Trophoblast cell (in vitro differentiated cells and primary cell): ENCODE measurements around the gene MCU.

Source experiments
- DNase-seq, 2 donors: peaks; one replicate each; pipeline ENCODE4 v3.0.0-alpha.2; 2016
- H2AFZ ChIP-seq: 2 replicates; pipeline ENCODE4 v1.6.1; 2013; ENCODE audit warnings: low read length, moderate library complexity, mild to moderate bottlenecking; ENCODE audit not compliant: insufficient read depth, poor library complexity
- H2AK5ac ChIP-seq: 2 replicates; pipeline ENCODE4 v1.6.1; 2013; ENCODE audit warnings: mild to moderate bottlenecking, low read length
- H2BK120ac ChIP-seq: 2 replicates; pipeline ENCODE4 v1.6.1; 2013; ENCODE audit warnings: low read length, mild to moderate bottlenecking, moderate library complexity; ENCODE audit not compliant: insufficient read depth, poor library complexity
- H2BK12ac ChIP-seq: 2 replicates; pipeline ENCODE4 v1.6.1; 2013; ENCODE audit warnings: mild to moderate bottlenecking, low read length, moderate library complexity
- H2BK5ac ChIP-seq: 2 replicates; pipeline ENCODE4 v1.6.1; 2013; ENCODE audit warnings: low read length, low read depth, moderate library complexity, mild to moderate bottlenecking; ENCODE audit not compliant: poor library complexity
- H3K14ac ChIP-seq: 2 replicates; pipeline ENCODE4 v1.6.1; 2013; ENCODE audit warnings: mild to moderate bottlenecking, low read length
- H3K18ac ChIP-seq: 2 replicates; pipeline ENCODE4 v1.6.1; 2013; ENCODE audit warnings: mild to moderate bottlenecking, low read length
- H3K23ac ChIP-seq: 2 replicates; pipeline ENCODE4 v1.6.1; 2013; ENCODE audit warnings: low read length
- H3K27ac ChIP-seq: 2 replicates; pipeline ENCODE4 v1.5.1; 2013; ENCODE audit warnings: low read depth, mild to moderate bottlenecking, inconsistent platforms, low read length, moderate library complexity
- H3K27me3 ChIP-seq: 2 replicates; pipeline ENCODE4 v1.6.1; 2013; ENCODE audit warnings: inconsistent platforms, mild to moderate bottlenecking, low read length, moderate library complexity; ENCODE audit not compliant: insufficient read depth
- H3K36me3 ChIP-seq, 2 experiments: 1 replicate in 1 of 2; 2 replicates in 1 of 2; pipeline ENCODE4 v1.6.1; 2013; ENCODE audit warnings: low read length in 2 of 2, mild to moderate bottlenecking in 2 of 2, moderate library complexity in 1 of 2; ENCODE audit not compliant: insufficient read depth in 2 of 2, control insufficient read depth in 1 of 2
- H3K4ac ChIP-seq: 2 replicates; pipeline ENCODE4 v1.6.1; 2013; ENCODE audit warnings: low read depth, mild to moderate bottlenecking, low read length, moderate library complexity
- H3K4me1 ChIP-seq, 2 experiments: 1 replicate in 1 of 2; 2 replicates in 1 of 2; pipeline ENCODE4 v1.6.1; 2013; ENCODE audit warnings: low read length in 2 of 2, mild to moderate bottlenecking in 2 of 2, moderate library complexity in 1 of 2; ENCODE audit not compliant: insufficient read depth in 2 of 2, control insufficient read depth in 1 of 2
- H3K4me2 ChIP-seq: 2 replicates; pipeline ENCODE4 v1.6.1; 2013; ENCODE audit warnings: inconsistent platforms, mild to moderate bottlenecking, low read length, moderate library complexity
- H3K4me3 ChIP-seq: 2 replicates; pipeline ENCODE4 v1.5.1; 2013; ENCODE audit warnings: mild to moderate bottlenecking, low read depth, low read length, inconsistent platforms
- H3K79me1 ChIP-seq: one replicate; pipeline ENCODE4 v1.6.1; 2013; ENCODE audit warnings: low read length
- H3K79me2 ChIP-seq: 2 replicates; pipeline ENCODE4 v1.6.1; 2013; ENCODE audit warnings: low read length, mild to moderate bottlenecking; ENCODE audit not compliant: control insufficient read depth, insufficient read depth, poor library complexity
- H3K9ac ChIP-seq: 2 replicates; pipeline ENCODE4 v1.6.1; 2013; ENCODE audit warnings: mild to moderate bottlenecking, low read length
- H3K9me3 ChIP-seq: 2 replicates; pipeline ENCODE4 v1.6.1; 2013; ENCODE audit warnings: low read depth, mild to moderate bottlenecking, control low read depth, inconsistent platforms, low read length; ENCODE audit not compliant: insufficient read depth
- H4K12ac ChIP-seq: 2 replicates; pipeline ENCODE4 v1.6.1; 2013; ENCODE audit warnings: low read depth, mild to moderate bottlenecking, low read length, moderate library complexity
- H4K8ac ChIP-seq: 2 replicates; pipeline ENCODE4 v1.6.1; 2013; ENCODE audit warnings: low read depth, mild to moderate bottlenecking, low read length, moderate library complexity
- H4K91ac ChIP-seq: one replicate; pipeline ENCODE4 v1.6.1; 2013; ENCODE audit warnings: low read depth, mild to moderate bottlenecking, low read length, moderate library complexity
- WGBS: extraction: QIAGEN DNeasy Blood & Tissue Kit; methylation state at CpG from one replicate; pipeline ENCODE4 v1.1.7; 2013; ENCODE audit warnings: missing lambda C conversion rate; ENCODE audit not compliant: insufficient read length, insufficient coverage; ENCODE audit errors: extremely low coverage; 5-methylcytosine and 5-hydroxymethylcytosine counted together

The MCU gene

GRCh38 chr10:72831696-72832409 lies 139.9 kb downstream of the MCU start:
- Histone ChIP-seq H3K4me3 (no peak overlapping the region), H3K4ac (no peak overlapping the region), H3K4me1 (no peaks in the 10 kb centered on the region), H3K79me2 (no peaks in the 10 kb centered on the region), H3K4me2 (no peak overlapping the region), H3K27me3 (no peaks in the 10 kb centered on the region), H2BK5ac (no peak overlapping the region), H3K27ac (no peak overlapping the region), H3K79me1 (no peaks in the 10 kb centered on the region), H3K36me3 (no peaks in the 10 kb centered on the region), H3K9ac (no peak overlapping the region), H2AK5ac (no peak overlapping the region), H2AFZ (no peak overlapping the region), H4K91ac (no peak overlapping the region), H3K18ac (no peak overlapping the region), H2BK120ac (no peak overlapping the region), H3K14ac (no peak overlapping the region), H3K23ac (no peak overlapping the region), H2BK12ac (no peak overlapping the region), H4K8ac (no peak overlapping the region), H3K9me3 (no peaks in the 10 kb centered on the region), H4K12ac (no peak overlapping the region)
- no CpG with 5 or more reads among the region's 8 CpGs for WGBS
- DNase-seq: peak; percentile 11 to 47

- Histone ChIP-seq H2BK12ac (no peak overlapping the region), H3K4me3 (no peak overlapping the region), H3K18ac (no peak overlapping the region), H2BK5ac (no peak overlapping the region), H2AK5ac (no peak overlapping the region), H3K4ac (no peak overlapping the region), H3K79me2 (no peaks in the 10 kb centered on the region), H3K79me1 (no peaks in the 10 kb centered on the region), H3K27me3 (no peaks in the 10 kb centered on the region), H3K4me1 (no peaks in the 10 kb centered on the region), H3K14ac (no peak overlapping the region), H2BK120ac (no peak overlapping the region), H3K36me3 (no peaks in the 10 kb centered on the region), H4K91ac (no peak overlapping the region), H3K4me2 (no peak overlapping the region), H3K27ac (no peak overlapping the region), H3K23ac (no peak overlapping the region), H2AFZ (no peak overlapping the region), H4K8ac (no peak overlapping the region), H3K9me3 (no peaks in the 10 kb centered on the region), H4K12ac (no peak overlapping the region), H3K9ac (no peak overlapping the region)
- no peak for DNase-seq
Measured at GRCh38 chr10:72832701-72833100, 140.8 kb downstream of the MCU start.

DNA sequence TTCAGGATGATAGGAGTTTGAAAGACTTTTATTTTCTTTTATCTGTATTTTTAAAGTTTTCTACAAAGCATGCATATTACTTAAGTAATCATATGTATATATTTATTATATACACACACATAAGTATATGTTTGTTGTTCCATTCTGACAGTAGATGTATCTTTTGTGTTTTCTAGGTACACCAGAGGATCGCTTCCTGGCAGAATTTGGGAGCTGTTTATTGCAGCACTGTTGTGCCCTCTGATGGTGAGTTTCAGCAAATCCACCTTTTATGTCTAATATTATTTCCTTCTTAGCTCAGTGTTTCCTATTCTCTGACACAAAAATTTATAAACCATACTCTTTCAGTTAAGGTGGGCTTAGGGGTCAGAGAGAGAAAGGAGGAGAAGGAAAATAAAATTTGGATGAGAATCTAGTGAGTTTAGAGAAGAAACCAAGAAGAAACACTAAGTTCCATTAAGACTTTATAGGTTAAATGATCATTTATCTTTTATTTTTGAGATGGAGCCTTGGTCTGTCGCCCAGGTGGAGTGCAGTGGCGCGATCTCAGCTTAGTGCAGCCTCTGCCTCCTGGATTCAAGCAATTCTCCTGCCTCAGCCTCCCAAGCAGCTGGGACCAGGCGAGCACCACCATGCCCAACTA lies 142.4 kb downstream of the MCU start:
- H3K4ac ChIP-seq: no peak overlapping the region
- H2BK12ac ChIP-seq: no peak overlapping the region
- no peaks in the 10 kb centered on the region for H3K79me1 ChIP-seq
- H3K79me2 ChIP-seq: no peaks in the 10 kb centered on the region
- H3K4me2 ChIP-seq: no peak overlapping the region
- no peak overlapping the region for H4K8ac ChIP-seq
- no peak overlapping the region for H4K12ac ChIP-seq
- no peak overlapping the region for H2BK5ac ChIP-seq
- H2AK5ac ChIP-seq: no peak overlapping the region
- no peak overlapping the region for H3K27ac ChIP-seq
- H2BK120ac ChIP-seq: no peak overlapping the region
- H2AFZ ChIP-seq: no peak overlapping the region
- H3K9ac ChIP-seq: no peak overlapping the region
- H3K18ac ChIP-seq: no peak overlapping the region
- peak; percentile 16 to 75 for DNase-seq
- H3K23ac ChIP-seq: no peak overlapping the region
- H4K91ac ChIP-seq: no peak overlapping the region
- no CpG with 5 or more reads among the region's 5 CpGs for WGBS
- no peak overlapping the region for H3K4me3 ChIP-seq
- no peaks in the 10 kb centered on the region for H3K27me3 ChIP-seq
- H3K4me1 ChIP-seq: no peaks in the 10 kb centered on the region
- no peaks in the 10 kb centered on the region for H3K9me3 ChIP-seq
- no peak overlapping the region for H3K14ac ChIP-seq
- H3K36me3 ChIP-seq: no peaks in the 10 kb centered on the region

DNA sequence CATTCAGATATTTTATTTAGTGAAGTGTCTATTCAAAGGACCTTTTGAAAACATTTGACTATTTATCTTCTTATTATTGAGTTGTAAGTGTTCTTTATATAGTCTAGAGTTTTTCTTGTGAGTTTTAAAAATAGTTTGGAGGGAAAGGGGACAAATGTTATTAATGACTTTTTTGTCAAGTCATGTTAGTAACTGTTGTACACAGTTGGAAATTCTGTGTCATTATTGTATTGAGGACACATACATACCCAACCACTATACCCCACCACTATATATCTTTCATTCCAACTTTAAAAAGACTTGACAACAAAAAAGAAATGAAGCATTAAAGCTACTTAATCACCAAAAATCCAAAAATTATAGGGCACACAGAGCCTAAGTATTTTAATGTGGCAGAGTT lies 148.4 kb downstream of the MCU start:
- H4K12ac ChIP-seq: no peak overlapping the region
- no peak overlapping the region for H3K4ac ChIP-seq
- no peak overlapping the region for H2BK12ac ChIP-seq
- no peak overlapping the region for H3K23ac ChIP-seq
- no peak overlapping the region for H3K9ac ChIP-seq
- H3K9me3 ChIP-seq: no peaks in the 10 kb centered on the region
- no peaks in the 10 kb centered on the region for H3K36me3 ChIP-seq
- H4K91ac ChIP-seq: no peak overlapping the region
- H3K4me1 ChIP-seq: no peaks in the 10 kb centered on the region
- H4K8ac ChIP-seq: no peak overlapping the region
- H2BK120ac ChIP-seq: no peak overlapping the region
- H3K4me3 ChIP-seq: no peak overlapping the region
- no peak overlapping the region for H3K14ac ChIP-seq
- H3K27me3 ChIP-seq: no peaks in the 10 kb centered on the region
- H3K4me2 ChIP-seq: no peak overlapping the region
- no peaks in the 10 kb centered on the region for H3K79me1 ChIP-seq
- no peak overlapping the region for H3K18ac ChIP-seq
- H3K79me2 ChIP-seq: no peaks in the 10 kb centered on the region
- DNase-seq: no peak
- no peak overlapping the region for H2AFZ ChIP-seq
- no peak overlapping the region for H3K27ac ChIP-seq
- no peak overlapping the region for H2BK5ac ChIP-seq
- H2AK5ac ChIP-seq: no peak overlapping the region
